HG02970 (cell line): ENCODE data around the gene ZMYND19.
"Not testable (repeated sequence)": the region's sequence is repeated elsewhere in the genome, so short reads cannot be mapped to it uniquely, and the experiment has no call there.

Source experiments
- ATAC-seq: cut with Tn5 transposase; IDR thresholded peaks from one replicate; pipeline ENCODE4 v1.9.1; 2021; ENCODE audit warnings: mild to moderate bottlenecking, moderate library complexity, moderate number of reproducible peaks; ENCODE audit not compliant: unreplicated experiment, low FRiP score

ZMYND19 gene

DNA sequence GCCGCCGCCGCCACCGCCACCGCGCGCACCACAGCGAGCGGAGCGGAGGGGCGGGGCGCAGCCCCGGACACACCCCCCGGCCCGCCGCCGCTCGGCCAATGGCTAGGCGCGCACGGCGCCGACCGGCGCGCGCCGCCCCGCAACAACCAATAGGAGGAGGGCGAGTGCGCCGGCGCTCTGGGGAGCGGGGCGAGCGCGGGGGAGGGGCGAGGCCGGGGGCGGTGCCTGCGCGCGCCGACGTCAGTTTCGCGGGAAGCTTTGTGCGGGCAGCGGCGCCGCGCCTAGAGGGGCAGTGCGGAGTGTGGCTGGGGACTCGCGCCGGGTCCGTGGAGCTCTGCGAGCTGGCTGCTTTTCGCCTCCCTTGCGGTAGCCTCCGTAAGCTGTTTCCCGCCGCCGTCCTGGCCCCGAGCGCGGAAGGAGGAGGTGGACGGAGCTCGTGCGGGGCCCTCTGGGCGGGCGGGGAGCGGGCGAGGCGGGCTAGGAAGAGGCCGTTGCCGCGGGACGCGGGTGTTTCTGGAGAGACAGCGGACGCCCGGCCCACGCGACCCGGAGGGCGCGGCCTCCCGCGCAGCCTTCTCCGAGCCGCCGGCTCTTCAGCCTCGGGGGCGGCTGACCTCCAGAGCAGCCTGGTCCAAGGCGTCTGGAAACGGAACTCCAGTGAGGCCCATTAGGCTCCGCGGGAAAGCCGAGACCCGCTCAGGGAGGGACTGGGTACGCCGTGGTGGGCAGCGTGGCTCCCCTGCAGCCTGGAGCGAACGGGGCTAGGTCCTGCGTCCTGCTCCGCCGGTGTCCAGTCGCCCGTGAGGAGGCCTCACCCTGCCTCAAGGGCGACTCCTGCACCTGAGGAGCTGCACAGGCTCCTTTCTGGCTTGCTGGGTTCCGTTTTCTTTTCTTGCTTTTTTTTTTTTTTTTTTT is at the start of gene ZMYND19:
Gene ZMYND19 (minus strand): TSS at position 44 of the 915 bp plus-strand sequence. CDS start 249 bp downstream, outside the sequence.
- peak; percentile 83 for ATAC-seq

DNA sequence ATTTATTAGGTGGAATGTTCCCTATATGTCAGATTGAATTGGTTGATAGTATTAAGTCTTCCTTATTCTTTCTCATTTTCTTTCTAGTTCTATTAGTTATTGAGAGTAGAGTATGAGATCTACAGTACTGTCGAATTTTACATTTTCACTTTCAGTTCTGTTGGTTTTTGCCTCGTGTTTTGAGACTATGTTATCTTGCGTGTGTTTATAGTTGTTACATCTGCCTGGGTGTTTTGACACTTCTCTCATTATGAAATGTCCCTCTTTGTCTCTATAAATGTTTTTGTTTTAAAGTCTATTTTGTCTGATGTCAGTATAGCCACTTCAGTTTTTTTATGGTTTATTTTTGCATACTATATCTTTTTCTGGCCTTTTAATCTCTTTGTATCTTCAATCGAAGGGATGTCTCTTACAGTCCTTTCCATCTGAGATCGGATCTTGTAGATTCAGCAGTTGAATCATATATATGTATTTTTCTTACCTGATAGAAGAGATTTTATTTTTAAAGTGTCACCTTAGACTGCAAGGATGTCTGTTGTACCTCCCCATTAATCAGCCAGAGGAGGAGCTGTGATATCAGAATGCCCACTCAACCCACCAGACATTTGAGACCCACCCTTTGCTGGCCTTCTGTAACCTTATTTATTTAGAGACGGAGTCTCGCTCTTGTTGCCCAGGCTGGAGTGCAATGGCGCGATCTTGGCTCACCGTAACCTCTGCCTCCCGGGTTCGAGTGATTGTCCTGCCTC is 49.2 kb upstream of the ZMYND19 start:
- ATAC-seq: no peak

DNA sequence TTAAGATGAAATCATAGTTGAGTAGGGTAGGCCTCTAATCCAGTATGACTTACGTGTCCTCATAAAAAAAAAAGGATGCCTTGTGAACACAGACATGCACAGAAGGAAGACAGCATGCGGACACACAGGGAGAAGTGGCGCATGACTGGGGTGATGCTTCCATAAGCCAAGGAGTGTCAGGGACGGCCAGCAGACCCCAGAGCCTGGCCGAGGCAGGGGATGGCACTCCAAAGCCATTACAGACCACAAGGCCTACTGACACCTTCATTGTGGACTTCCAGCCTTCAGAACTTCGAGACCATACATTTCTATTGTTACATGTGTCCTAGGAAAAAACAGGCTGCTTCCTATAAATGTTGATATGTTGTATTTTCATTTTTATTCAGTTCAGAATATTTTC is 48.4 kb upstream of the ZMYND19 start:
- ATAC-seq: no peak

DNA sequence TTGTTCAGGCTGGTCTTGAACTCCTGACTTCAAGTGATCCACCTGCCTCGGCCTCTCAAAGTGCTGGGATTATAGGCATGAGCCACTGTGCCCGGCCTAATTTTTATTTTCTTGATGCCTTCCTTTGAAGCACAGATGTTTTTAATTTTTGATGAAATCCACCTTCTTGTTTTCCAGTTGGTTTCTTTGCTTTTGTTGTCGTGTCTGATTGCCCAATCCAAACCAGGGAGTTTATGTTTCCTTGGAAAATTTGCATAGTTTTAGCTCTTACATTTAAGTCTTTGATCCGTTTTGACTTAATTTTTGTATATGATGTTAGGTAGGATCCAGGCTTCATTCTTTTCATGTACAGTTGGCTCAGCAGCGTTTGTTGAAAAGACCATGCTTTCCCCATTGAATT is 43.7 kb upstream of the ZMYND19 start:
- ATAC-seq: no peak

DNA sequence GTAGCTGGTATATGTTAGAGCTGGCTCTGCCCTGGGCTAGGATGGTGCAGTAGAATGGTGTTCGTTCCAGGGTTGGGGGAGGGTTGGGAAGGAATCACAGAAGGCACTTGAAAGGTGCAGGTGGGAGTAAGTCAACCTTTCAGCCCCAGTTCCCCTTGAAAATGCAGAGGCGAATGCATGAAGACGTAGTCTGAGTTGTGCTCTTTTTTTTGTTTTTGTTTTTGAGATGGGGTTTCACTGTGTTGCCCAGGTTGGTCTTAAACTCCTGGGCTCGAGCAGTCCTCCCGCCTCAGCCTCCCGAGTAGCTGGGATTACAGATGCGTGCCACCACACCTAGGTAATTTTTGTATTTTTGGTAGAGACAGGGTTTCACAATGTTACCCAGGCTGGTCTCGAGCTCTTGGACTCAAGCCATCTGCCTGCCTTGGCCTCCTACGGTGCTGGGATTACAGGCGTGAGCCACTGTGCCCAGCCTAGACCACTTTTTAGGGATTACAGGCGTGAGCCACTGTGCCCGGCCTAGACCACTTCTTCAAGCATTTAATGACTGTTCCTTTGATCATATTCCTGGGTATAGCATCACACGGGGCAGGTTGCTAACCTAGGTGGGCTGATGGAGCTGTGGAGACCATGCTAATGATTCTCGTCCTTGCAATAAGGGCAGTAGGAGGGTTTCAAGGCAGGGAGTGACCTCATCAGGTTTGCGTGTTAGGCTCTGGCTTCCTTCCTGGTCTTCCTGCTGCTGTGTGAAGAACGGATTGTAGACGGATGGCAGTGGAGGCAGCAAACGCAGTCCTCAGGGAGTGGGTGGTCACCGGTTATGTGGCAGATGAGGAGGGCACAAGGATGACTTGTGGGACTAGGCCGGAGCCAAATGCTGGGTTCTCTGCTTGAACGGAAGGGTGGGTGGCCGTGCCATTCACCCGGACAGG is 42.2 kb upstream of the ZMYND19 start:
- no peak for ATAC-seq

DNA sequence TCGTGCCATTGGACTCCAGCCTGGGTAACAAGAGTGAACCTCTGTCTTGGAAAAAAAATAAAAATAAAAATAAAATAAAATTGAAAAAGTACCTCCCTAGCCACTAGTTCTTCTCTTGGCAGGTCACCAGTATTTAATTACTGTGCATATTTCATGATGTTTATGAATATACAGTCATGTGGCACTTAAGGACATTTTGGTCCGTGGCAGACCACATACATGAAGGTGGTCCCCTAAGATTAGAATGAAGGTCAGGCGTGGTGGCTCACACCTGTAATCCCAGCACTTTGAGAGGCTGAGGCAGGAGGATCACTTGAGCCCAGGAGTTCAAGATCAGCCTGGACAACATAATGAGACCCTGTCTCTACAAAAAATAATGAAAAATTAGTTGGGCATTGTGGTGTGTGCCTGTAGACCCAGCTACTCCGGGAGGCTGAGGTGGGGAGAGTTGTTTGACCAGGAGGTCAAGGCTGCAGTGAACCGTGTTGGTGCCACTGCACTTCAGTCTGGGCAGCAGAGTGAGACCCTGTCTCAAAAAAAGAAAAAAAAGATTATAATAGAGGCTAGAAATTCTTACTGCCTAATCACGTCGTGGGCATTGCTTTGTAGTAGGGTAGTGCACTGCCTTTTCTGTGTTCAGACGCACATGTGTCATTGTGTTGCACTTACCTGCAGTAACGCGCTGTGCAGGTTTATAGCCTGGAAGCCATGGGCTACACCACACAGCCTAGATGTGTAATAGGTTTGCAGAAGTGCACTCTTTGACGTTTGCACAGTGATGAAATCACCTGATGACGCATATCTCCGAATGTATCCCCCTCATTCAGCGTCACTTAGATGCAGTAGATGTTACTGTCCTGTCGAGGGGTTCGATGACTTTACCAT is 41.3 kb upstream of the ZMYND19 start:
- ATAC-seq: no peak

DNA sequence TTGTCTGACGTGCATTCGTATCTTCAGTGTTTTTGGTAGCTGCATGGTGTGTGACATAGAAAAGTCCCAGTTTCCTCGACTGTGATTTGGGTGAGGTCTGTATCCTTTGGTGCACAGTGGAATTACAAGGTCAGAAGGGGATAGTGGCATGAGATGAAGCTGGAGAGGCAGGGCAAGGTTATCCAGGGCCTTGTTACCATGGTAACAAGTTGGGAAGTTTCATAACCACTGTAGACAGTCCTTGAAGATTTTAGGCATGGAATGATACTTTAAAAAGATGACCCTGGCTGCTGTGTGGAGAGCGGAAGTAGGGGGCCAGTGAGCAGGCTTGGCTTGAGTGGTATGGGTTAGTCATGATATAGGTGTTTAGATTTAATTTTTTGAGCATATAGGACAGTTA is 40.4 kb upstream of the ZMYND19 start:
- ATAC-seq: no peak

DNA sequence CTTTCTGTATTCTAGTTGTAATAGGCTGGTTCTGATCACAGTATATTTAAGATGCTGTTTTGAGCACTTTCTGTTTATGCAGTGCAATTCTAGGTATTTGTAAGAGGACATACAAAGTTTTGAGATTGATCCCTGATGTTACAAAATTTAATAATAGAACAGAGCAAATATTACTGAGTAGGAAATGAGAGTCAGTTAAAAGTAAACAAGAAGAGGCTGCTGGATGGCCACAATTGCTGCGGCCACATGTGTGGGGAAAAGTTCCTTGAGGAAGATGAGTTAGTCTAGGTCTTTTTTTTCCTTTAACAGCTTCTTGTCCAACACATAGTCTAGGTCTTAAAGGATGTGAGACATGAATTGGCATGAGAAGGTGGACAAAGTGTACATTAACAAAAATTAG is 39.8 kb upstream of the ZMYND19 start:
- ATAC-seq: no peak

DNA sequence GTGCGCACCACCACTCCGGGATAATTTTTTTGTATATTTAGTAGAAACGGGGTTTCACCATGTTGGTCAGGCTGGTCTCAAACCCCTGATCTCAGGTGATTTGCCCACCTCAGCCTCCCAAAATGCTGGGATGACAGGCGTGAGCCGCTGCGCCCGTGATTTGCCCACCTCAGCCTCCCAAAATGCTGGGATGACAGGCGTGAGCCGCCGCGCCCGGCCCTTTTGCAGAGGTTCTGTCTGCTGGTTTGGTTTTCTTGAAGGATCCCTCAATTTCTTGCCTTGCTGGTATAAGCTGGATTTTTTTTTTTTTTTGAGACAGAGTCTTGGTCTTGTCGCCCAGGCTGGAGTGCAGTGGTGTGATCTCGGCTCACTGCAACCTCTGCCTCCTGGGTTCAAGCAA is 37.1 kb upstream of the ZMYND19 start:
- not testable (repeated sequence) for ATAC-seq

DNA sequence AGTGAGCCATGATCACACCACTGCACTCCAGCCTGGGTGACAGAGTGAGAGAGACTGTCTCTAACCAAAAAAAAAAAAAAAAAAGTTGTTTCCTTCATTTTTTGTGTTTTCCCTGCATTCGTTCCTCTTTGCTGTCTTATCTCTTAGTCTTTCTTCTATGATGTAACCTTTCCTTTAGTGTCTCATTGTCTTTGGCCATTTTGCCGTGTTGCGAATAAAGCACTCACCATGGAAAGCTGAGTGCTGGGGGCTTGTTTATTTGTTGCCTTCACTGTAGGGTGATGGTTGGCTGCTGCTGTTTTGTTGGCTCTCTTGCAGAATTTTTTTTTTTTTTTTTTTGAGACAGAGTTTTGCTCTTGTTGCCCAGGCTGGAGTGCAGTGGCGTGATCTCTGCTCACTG is 36.2 kb upstream of the ZMYND19 start:
- ATAC-seq: no peak

DNA sequence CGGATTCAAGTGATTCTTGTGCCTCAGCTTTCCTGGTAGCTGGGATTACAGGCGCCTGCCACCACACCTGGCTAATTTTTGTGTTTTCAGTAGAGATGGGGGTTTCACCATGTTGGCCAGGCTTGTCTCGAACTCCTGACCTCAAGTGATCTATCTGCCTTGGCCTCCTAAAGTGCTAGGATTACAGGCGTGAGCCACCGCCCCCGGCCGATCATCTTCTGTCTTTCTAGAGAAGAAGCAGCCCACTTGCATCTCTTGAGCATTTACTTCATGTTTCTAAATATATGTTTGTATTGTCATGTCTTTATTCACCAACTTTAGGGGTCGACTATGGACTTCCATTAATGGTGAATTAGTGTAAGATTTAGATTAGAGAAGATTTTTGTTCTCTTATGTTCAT is 31.9 kb upstream of the ZMYND19 start:
- not testable (repeated sequence) for ATAC-seq

DNA sequence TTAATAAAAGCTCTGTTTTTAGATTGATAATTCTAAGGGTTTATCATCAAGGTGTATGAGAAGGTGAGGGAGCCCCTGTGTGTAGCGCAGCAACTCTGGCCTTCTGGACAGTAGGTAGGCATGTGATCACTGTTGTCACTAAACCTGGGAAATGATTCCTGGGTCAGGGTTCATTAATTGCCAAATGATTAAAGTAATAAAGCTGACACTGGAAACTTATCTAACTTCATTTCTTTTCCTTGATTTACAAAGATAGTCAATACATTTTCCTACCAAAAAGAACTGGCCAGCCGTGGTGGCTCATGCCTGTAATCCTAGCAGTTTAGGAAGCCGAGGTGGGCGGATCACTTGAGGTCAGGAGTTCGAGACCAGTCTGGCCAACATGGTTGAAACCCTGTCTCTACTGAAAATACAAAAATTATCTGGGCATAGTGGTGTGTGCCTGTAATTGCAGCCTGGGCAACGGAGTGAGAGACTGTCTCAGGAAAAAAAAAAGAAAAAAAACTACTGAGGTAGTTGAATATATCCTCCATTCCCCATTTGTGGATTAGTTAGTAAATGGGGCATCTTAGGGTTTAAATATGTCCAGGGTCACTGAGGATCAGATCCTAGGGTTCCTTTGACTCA is 30.9 kb upstream of the ZMYND19 start:
- ATAC-seq: no peak

DNA sequence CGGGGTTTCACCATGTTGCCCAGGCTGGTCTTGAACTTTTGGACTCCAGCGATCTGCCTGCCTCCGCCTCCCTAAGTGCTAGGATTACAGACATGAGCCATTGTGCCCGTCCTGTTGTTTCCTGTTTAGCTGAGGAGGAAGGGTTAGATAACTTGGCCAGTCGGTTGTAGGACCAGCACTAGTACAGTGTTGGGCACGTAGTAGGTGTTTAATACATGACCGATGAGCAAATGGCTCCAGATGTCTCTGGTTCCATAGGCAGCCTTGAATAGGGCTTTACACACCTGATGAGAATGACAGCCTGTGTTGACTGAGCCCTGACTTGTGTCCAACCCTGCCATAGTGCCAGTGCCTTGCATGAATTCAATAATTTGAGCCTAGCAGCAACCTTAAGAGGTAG is 30.3 kb upstream of the ZMYND19 start:
- no peak for ATAC-seq

DNA sequence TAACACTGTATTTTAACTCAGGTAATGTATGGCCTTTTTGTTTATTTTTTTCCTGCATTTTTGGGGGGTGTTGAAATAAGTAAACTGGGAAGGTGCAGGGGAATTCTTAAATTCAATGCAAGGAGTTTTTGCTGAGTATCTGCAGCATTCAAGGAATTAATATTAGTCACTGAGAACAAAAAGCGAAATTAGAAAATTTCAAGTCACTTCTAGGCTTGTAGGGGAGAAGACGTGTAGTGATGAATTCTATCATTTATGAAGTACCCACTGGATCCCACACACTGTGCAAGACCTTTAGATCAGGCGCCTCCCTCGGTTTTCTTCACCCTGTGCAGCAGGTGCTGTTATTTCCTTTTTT is 29.7 kb upstream of the ZMYND19 start:
- ATAC-seq: no peak

DNA sequence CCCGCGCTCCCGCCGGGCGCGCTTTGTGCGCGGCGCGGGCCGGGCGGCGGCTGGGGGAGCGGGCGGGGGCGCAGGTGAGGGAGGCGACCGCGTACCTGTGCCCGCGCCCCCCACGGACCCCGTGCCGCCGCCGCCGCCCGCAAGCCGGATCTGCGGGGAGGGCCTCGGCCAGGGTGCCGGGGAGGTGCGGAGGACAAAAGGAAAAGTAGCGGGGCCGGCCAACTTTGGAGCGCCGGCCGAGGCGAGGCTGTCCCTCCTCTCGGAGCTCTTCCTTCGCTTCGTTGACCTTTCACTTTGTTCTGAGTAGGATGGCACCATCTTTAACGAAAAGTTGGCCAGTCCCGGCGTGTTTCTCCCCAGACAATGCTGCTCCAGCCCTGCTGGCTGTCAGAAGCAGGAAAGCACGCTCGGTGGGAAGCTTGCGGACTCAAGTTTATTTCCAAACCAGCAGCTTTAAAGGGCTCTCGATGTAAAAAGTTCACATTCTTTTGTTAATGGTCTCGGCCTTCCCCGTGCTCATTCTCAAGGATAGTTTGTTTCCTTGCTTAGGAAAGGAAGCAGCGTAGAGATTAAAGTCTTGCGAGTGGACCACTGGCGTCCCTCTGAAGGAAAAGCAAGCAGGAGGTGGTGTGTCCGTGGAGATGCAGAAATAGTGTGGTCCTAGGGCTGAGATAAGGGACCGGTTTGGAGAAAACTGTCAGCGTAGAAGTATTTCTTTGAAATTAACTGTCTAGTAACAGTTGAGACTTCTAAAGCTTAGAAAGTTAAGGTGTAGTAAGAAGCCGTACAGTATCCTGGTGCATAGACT is 29.1 kb upstream of the ZMYND19 start:
- no peak for ATAC-seq

DNA sequence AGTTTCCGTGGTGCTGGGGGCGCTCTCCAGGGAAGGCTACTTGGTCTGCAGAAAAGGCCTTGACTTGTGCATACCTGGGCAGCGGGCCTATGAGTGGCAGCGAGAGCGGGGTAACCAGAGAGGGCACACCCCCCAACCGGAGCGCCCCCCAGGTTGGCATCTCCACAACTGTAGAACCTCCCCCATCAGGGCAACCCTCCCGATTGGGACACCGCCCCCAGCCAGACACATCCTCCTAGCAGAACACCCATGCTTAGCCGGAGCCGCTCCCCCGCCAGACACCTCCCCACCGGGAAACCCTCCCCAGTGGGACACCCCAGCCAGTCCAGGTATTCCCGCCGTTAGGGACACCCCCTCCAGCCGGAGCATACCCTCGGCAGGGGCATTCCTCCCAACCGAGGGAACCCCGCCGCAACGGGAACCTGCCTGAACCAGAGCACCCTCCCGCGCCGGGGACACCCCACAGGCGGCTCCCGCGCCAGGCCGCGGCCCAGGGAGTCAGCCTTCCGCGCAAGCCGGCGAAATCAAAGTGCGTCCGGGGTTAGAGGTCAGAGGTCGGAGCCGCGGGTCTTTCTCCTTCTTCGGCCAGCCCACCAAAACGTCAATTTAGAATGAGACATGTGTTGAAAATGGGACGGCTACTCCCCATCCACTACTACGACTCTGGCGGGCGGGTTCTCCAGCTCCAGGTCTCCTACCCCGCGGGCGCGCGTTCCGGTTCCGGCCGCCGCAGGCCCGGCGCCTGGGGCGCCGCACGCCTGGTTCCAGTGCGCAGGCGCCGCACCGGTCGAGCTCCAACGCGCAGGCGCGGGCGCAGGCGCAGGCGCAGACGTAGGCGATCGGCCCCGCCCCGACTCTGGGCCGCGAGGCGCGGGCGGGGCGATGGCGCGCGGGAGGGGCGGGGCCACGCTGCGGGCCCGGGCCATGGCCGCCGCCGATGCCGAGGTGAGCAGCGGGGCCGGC is 28.1 kb upstream of the ZMYND19 start, which contains the start of gene EHMT1:
Gene EHMT1 (plus strand): TSS at position 901 of the 963 bp plus-strand sequence. CDS start 24 bp downstream, at position 925.
- peak; percentile 81 for ATAC-seq

DNA sequence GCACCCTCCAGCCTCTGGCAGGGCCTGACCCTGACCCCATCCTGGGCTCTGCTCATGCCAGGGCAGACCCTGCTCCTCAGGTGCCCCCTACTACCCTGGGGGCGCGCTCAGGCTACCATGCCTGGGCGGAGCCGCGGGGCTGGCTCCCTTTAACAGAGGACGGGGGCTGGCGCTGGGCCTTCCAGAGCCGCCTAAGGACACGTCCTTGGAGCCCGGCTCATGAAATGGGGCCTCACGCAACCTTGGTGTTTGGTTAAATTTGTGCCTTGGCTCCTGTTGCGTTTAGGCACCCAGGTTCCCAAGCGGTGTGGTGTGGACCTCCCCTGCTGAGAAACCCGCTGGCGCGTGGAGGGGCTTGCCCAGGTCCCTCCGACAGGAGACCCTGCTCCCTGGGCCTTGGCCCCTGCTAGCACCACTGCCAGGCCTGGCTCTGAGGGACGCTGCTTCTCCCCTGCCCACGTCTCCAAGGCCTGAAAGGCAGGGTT is 25.1 kb upstream of the ZMYND19 start:
- no peak for ATAC-seq
